DND-41 (cell line): ENCODE data around the gene UBP1.
"Not testable (repeated sequence)": the region's sequence is repeated elsewhere in the genome, so short reads cannot be mapped to it uniquely, and the experiment has no call there.

Experiments
- CTCF ChIP-seq: IDR thresholded peaks from 2 replicates; pipeline ENCODE4 v1.5.1; 2012; ENCODE audit warnings: borderline replicate concordance, low read length, moderate library complexity, mild to moderate bottlenecking; ENCODE audit not compliant: poor library complexity, severe bottlenecking; ENCODE audit errors: extremely low read depth
- EZH2 ChIP-seq: IDR thresholded peaks from 3 replicates; pipeline ENCODE4 v1.6.1; 2012; ENCODE audit warnings: borderline replicate concordance, low read depth, mild to moderate bottlenecking, moderate library complexity, low read length, inconsistent platforms; ENCODE audit not compliant: severe bottlenecking

DNA sequence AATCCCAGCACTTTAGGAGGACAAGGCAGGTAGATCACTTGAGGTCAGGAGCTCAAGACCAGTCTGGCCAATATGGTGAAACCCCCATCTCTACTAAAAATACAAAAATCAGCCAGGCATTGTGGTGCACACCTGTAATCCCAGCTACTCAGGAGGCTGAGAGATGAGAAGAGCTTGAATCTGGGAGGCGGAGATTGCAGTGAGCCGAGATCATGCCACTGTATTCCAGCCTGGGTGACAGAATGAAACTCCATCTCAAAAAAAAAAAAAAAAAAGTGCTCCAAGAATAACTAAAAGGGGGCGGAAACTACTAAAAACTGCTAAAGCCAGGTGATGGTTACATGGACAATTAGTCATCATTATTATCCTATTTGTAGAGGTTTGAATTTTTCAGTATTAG, 29.4 kb downstream of the UBP1 start:
- TF ChIP-seq CTCF, EZH2: not testable (repeated sequence)
